ENCODE results near the gene TBC1D16. TPM values are rescaled to one million over a fixed set of nuclear protein-coding genes. Genes with fewer than 3 reads are reported as not detected.

Gene TBC1D16
- total and polyA plus RNA-seq, 10 of the 15 experiments (the other 5 are each of a cell fraction or from before 2014, with no cell fraction given), result 0.01 to 0.13 (median 0.06) TPM; not detected in 3

DNA sequence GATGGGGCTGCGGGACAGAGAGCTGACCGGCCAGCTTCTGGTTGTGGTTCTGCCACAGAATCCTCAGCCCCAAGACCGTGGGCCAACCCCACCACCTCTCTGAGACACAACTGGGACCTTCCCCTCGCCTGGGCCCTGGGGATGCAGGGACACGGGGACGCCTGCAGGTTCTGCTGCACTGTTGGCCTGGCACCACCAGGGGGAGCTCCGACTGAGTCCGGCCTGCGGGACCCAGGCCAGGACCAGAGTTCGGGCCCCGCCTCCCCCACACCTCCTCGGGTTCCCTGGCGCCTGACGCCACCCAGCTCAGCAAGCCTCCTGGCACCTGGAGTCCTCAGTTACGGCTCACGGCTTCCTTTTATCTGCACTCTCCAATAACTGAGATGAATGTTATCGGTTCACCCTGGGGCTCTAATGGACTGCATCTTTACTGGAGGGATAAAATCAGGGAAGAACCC lies 27.3 kb downstream of the TBC1D16 start (continued):
- TF ChIP-seq EP300 (IDR thresholded peaks at IDR 0.05; ENCODE audit: borderline replicate concordance in 1 of 2, control insufficient read depth in 1 of 2, low read depth in 2 of 2, low read length in 2 of 2), result no peak
- TF ChIP-seq GATAD2B (conservative IDR thresholded peaks at IDR 0.05; ENCODE audit: low read depth), result no peak
- TF ChIP-seq YY1 (IDR thresholded peaks at IDR 0.05; ENCODE audit: low read depth, low read length), result no peak; the same call in 1 of the 2 replicates
- TF ChIP-seq, protein P1, sequence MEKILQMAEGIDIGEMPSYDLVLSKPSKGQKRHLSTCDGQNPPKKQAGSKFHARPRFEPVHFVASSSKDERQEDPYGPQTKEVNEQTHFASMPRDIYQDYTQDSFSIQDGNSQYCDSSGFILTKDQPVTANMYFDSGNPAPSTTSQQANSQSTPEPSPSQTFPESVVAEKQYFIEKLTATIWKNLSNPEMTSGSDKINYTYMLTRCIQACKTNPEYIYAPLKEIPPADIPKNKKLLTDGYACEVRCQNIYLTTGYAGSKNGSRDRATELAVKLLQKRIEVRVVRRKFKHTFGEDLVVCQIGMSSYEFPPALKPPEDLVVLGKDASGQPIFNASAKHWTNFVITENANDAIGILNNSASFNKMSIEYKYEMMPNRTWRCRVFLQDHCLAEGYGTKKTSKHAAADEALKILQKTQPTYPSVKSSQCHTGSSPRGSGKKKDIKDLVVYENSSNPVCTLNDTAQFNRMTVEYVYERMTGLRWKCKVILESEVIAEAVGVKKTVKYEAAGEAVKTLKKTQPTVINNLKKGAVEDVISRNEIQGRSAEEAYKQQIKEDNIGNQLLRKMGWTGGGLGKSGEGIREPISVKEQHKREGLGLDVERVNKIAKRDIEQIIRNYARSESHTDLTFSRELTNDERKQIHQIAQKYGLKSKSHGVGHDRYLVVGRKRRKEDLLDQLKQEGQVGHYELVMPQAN (conservative IDR thresholded peaks at IDR 0.05), result no peak
- TF ChIP-seq MEF2B (IDR thresholded peaks at IDR 0.05; ENCODE audit: partially characterized antibody, poor library complexity, severe bottlenecking), result no peak
- TF ChIP-seq BRCA1 (IDR thresholded peaks at IDR 0.05; ENCODE audit: low read depth, low read length), result no peak
- TF ChIP-seq ZSCAN29 (IDR thresholded peaks at IDR 0.05), result no peak
- TF ChIP-seq SMC3 (IDR thresholded peaks at IDR 0.05; ENCODE audit: borderline replicate concordance, low read length), result peak; percentile 37; the same call in 1 of the 2 replicates
- TF ChIP-seq, protein P2, sequence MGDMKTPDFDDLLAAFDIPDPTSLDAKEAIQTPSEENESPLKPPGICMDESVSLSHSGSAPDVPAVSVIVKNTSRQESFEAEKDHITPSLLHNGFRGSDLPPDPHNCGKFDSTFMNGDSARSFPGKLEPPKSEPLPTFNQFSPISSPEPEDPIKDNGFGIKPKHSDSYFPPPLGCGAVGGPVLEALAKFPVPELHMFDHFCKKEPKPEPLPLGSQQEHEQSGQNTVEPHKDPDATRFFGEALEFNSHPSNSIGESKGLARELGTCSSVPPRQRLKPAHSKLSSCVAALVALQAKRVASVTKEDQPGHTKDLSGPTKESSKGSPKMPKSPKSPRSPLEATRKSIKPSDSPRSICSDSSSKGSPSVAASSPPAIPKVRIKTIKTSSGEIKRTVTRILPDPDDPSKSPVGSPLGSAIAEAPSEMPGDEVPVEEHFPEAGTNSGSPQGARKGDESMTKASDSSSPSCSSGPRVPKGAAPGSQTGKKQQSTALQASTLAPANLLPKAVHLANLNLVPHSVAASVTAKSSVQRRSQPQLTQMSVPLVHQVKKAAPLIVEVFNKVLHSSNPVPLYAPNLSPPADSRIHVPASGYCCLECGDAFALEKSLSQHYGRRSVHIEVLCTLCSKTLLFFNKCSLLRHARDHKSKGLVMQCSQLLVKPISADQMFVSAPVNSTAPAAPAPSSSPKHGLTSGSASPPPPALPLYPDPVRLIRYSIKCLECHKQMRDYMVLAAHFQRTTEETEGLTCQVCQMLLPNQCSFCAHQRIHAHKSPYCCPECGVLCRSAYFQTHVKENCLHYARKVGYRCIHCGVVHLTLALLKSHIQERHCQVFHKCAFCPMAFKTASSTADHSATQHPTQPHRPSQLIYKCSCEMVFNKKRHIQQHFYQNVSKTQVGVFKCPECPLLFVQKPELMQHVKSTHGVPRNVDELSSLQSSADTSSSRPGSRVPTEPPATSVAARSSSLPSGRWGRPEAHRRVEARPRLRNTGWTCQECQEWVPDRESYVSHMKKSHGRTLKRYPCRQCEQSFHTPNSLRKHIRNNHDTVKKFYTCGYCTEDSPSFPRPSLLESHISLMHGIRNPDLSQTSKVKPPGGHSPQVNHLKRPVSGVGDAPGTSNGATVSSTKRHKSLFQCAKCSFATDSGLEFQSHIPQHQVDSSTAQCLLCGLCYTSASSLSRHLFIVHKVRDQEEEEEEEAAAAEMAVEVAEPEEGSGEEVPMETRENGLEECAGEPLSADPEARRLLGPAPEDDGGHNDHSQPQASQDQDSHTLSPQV (IDR thresholded peaks at IDR 0.05), result no peak
- TF ChIP-seq, protein P3, sequence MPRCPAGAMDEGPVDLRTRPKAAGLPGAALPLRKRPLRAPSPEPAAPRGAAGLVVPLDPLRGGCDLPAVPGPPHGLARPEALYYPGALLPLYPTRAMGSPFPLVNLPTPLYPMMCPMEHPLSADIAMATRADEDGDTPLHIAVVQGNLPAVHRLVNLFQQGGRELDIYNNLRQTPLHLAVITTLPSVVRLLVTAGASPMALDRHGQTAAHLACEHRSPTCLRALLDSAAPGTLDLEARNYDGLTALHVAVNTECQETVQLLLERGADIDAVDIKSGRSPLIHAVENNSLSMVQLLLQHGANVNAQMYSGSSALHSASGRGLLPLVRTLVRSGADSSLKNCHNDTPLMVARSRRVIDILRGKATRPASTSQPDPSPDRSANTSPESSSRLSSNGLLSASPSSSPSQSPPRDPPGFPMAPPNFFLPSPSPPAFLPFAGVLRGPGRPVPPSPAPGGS (IDR thresholded peaks at IDR 0.05; ENCODE audit: borderline replicate concordance, insufficient read depth, low read depth, low read length, poor library complexity, severe bottlenecking), result no peak
- TF ChIP-seq, protein P4, sequence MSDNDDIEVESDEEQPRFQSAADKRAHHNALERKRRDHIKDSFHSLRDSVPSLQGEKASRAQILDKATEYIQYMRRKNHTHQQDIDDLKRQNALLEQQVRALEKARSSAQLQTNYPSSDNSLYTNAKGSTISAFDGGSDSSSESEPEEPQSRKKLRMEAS (IDR thresholded peaks at IDR 0.05; ENCODE audit: low read depth, low read length), result no peak
- TF ChIP-seq CEBPB (IDR thresholded peaks at IDR 0.05; ENCODE audit: borderline replicate concordance in 1 of 2, low read depth in 2 of 2, low read length in 2 of 2), result no peak
- TF ChIP-seq ZNF217 (IDR thresholded peaks at IDR 0.05), result no peak
- no peak for TF ChIP-seq TBL1XR1 (IDR thresholded peaks at IDR 0.05; ENCODE audit: low read depth, low read length)
- no peak for TF ChIP-seq CBX5 (IDR thresholded peaks at IDR 0.05; ENCODE audit: low read depth)

All from GM12878 (cell line).